Hepatocyte (in vitro differentiated cells): Measurements from ENCODE around the gene MARK3. TPM values are rescaled to one million over a fixed set of nuclear protein-coding genes. Genes with fewer than 3 reads are reported as not detected.

Experiments used
- DNase-seq: peaks from one replicate; pipeline ENCODE4 v3.0.0-alpha.2; 2016; ENCODE audit warnings: low spot score
- H2AFZ ChIP-seq: fragments of 200-600 bp; sonication (generic); 2 replicates; pipeline ENCODE4 v1.6.0; 2016; ENCODE audit warnings: antibody characterized with exemption, mild to moderate bottlenecking
- H3K27ac ChIP-seq: fragments of 200-600 bp; sonication (generic); 2 replicates; pipeline ENCODE4 v1.5.1; 2016; ENCODE audit warnings: mild to moderate bottlenecking
- H3K27me3 ChIP-seq: fragments of 200-600 bp; sonication (generic); 2 replicates; pipeline ENCODE4 v1.6.1; 2016
- H3K36me3 ChIP-seq: fragments of 200-600 bp; sonication (generic); replicated peaks from 2 replicates; pipeline ENCODE4 v1.5.1; 2016; ENCODE audit warnings: low read depth; ENCODE audit not compliant: insufficient read depth
- H3K4me1 ChIP-seq: fragments of 200-600 bp; sonication (generic); 2 replicates; pipeline ENCODE4 v1.5.1; 2016; ENCODE audit warnings: mild to moderate bottlenecking, moderate library complexity; ENCODE audit not compliant: insufficient read depth
- H3K4me2 ChIP-seq: fragments of 200-600 bp; sonication (generic); 2 replicates; pipeline ENCODE4 v1.6.0; 2016
- H3K4me3 ChIP-seq: fragments of 200-600 bp; sonication (generic); 2 replicates; pipeline ENCODE4 v1.5.1; 2016; ENCODE audit warnings: mild to moderate bottlenecking
- H3K79me2 ChIP-seq: fragments of 200-600 bp; sonication (generic); 2 replicates; pipeline ENCODE4 v1.6.0; 2017; ENCODE audit warnings: mild to moderate bottlenecking
- H3K9me2 ChIP-seq: fragments of 200-600 bp; sonication (generic); replicated peaks from 2 replicates; pipeline ENCODE4 v1.6.0; 2017; ENCODE audit warnings: mild to moderate bottlenecking; ENCODE audit not compliant: insufficient read depth
- H3K9me3 ChIP-seq: fragments of 200-600 bp; sonication (generic); 2 replicates; pipeline ENCODE4 v1.5.1; 2016; ENCODE audit warnings: low read depth, mild to moderate bottlenecking
- H4K20me1 ChIP-seq: fragments of 200-600 bp; sonication (generic); 2 replicates; pipeline ENCODE4 v1.6.0; 2016; ENCODE audit warnings: mild to moderate bottlenecking; ENCODE audit not compliant: insufficient read depth, poor library complexity, severe bottlenecking
- EZH2 ChIP-seq: fragments of 200-600 bp; sonication (generic); IDR thresholded peaks from 2 replicates; pipeline ENCODE4 v1.6.1; 2016; ENCODE audit warnings: antibody characterized with exemption, mild to moderate bottlenecking, borderline replicate concordance
- EZH2phosphoT487 ChIP-seq: fragments of 200-600 bp; sonication (generic); IDR thresholded peaks from one replicate; pipeline ENCODE4 v1.6.1; 2018; ENCODE audit warnings: antibody characterized with exemption, mild to moderate bottlenecking, low read depth, moderate library complexity; ENCODE audit not compliant: unreplicated experiment, severe bottlenecking
- WGBS: methylation state at CpG from one replicate; pipeline ENCODE4 v1.1.6; 2016; ENCODE audit warnings: low lambda C conversion rate; ENCODE audit errors: missing lambda C conversion rate; 5-methylcytosine and 5-hydroxymethylcytosine counted together
- polyA plus RNA-seq: library from polyadenylated mRNA; unstranded; fragments of >200 nt; fragmentation: Nextera tagmentation; extraction: Ambion mirVana; gene quantifications from 2 replicates; pipeline ENCODE4 v1.2.1, GENCODE V29; 2016
- total RNA-seq: library from RNA; depleted of rRNA; stranded (reverse); fragments of >200 nt; gene quantifications from 2 replicates; pipeline ENCODE4 v1.2.3, GENCODE V29; 2014
- TF ChIP-seq, protein P1 (sequence below): fragments of 200-600 bp; sonication (generic); IDR thresholded peaks from 2 replicates; pipeline ENCODE4 v1.5.1; 2016; ENCODE audit warnings: antibody characterized with exemption, mild to moderate bottlenecking; ENCODE audit not compliant: poor library complexity

The MARK3 gene
- total and polyA plus RNA-seq, 2 experiments from 2014 or later, result 56.3 to 71.7 TPM

GRCh38 chr14:103512701-103513611 is 127.7 kb downstream of the MARK3 start:
- peak; percentile 13 for DNase-seq
- TF ChIP-seq EZH2phosphoT487 (no peak), EZH2 (no peak)
- TF ChIP-seq, protein P1, sequence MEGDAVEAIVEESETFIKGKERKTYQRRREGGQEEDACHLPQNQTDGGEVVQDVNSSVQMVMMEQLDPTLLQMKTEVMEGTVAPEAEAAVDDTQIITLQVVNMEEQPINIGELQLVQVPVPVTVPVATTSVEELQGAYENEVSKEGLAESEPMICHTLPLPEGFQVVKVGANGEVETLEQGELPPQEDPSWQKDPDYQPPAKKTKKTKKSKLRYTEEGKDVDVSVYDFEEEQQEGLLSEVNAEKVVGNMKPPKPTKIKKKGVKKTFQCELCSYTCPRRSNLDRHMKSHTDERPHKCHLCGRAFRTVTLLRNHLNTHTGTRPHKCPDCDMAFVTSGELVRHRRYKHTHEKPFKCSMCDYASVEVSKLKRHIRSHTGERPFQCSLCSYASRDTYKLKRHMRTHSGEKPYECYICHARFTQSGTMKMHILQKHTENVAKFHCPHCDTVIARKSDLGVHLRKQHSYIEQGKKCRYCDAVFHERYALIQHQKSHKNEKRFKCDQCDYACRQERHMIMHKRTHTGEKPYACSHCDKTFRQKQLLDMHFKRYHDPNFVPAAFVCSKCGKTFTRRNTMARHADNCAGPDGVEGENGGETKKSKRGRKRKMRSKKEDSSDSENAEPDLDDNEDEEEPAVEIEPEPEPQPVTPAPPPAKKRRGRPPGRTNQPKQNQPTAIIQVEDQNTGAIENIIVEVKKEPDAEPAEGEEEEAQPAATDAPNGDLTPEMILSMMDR, result no peak
- Histone ChIP-seq H3K79me2 (no peaks in the 10 kb centered on the region), H3K4me2 (no peak overlapping the region), H4K20me1 (no peaks in the 10 kb centered on the region), H3K9me2 (no peaks in the 10 kb centered on the region), H2AFZ (no peak overlapping the region), H3K27ac (no peak overlapping the region), H3K4me3 (no peak overlapping the region), H3K9me3 (no peaks in the 10 kb centered on the region), H3K4me1 (peaks cover 7% of the 10 kb centered on the region), H3K36me3 (no peaks in the 10 kb centered on the region), H3K27me3 (no peaks in the 10 kb centered on the region)
- WGBS, result 89% methylated on average over 24 of the region's 25 CpGs

DNA sequence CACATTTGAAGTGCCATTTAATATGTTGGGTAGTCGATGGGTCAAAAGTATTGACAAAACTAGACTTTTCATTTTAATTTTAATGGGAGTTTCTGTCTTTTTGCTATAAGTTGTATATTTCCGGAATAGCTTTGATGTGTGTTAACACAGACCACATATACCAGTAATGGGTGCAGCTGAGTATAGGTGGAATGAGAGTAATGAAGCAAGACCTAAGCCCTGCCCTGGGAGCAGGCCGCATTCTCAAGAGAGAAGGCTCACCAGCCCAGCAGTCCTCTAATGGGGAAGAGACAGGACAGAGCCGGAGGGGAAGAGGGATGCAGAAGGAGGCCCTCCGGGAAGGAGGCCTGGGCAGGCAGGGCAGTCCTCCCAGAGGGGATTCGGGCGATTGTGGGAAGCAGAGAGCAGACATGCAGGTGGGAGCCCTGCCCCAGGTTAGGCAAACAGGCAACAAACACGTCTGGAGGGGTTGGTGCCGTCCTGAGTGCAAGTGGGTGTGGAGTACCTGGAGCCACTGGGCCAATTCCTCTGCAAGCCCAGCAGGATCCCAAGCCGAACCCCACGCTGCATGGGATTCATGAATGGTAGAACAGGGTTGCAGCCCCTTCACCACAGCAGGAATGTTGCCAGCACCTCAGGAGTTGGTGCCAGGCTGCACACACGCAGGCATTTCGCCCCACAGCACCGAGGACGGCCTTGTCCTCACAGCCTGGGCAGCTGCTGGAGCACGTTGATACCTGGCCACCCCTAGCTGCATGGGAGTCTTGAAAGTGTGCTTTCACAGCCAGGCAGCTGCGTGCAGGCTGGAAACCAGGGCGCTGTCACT is 129.6 kb downstream of the MARK3 start:
- Histone ChIP-seq H3K27ac (no peak overlapping the region), H2AFZ (no peak overlapping the region), H3K36me3 (no peaks in the 10 kb centered on the region), H3K9me2 (no peaks in the 10 kb centered on the region), H3K9me3 (no peaks in the 10 kb centered on the region), H4K20me1 (peaks cover 11% of the 10 kb centered on the region), H3K27me3 (no peaks in the 10 kb centered on the region), H3K4me3 (no peak overlapping the region), H3K4me1 (peaks cover 25% of the 10 kb centered on the region), H3K79me2 (no peaks in the 10 kb centered on the region), H3K4me2 (no peak overlapping the region)
- TF ChIP-seq EZH2phosphoT487, result no peak
- TF ChIP-seq, protein P1, result no peak
- TF ChIP-seq EZH2, result no peak
- peak; percentile 7 for DNase-seq
- 91% methylated on average over 17 of the region's 18 CpGs for WGBS

- H3K4me2 ChIP-seq, result no peak overlapping the region
- peaks cover 12% of the 10 kb centered on the region for H3K79me2 ChIP-seq
- peaks cover 20% of the 10 kb centered on the region for H4K20me1 ChIP-seq
- H2AFZ ChIP-seq, result no peak overlapping the region
- peak; percentile 13 for DNase-seq
- H3K4me3 ChIP-seq, result no peak overlapping the region
- no peaks in the 10 kb centered on the region for H3K27me3 ChIP-seq
- TF ChIP-seq EZH2 (no peak), EZH2phosphoT487 (no peak)
- TF ChIP-seq, protein P1, result no peak
- peaks cover 25% of the 10 kb centered on the region for H3K4me1 ChIP-seq
- no peaks in the 10 kb centered on the region for H3K36me3 ChIP-seq
- H3K27ac ChIP-seq, result peak overlapping the region; percentile 1
- H3K9me2 ChIP-seq, result no peaks in the 10 kb centered on the region
- H3K9me3 ChIP-seq, result no peaks in the 10 kb centered on the region
- 85% methylated on average over 10 of the region's 10 CpGs for WGBS
Observed at GRCh38 chr14:103516426-103517173, 131.4 kb downstream of the MARK3 start.
